ENCODE data around the gene LRRC31.

The LRRC31 gene

DNA sequence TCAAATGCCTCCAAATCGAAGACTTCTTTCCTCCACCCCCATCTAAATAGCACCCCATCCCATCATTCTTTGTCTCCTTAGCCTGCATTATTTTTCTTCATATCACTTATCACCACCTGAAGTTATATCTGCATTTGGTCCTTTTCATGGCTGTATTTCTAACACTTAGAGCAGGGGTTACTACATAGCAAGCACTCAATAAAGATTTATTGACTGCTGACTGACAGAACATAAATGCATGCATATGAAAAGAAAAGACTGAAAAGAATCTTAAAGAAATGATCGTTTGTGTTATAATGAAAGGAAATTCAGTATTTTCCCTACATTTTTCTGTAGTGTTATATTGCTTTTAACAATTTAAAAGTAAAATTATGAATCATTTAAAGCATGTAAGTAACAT lies 1.4 kb downstream of the LRRC31 start:
- no peak for DNase-seq
- TF ChIP-seq, protein P1, sequence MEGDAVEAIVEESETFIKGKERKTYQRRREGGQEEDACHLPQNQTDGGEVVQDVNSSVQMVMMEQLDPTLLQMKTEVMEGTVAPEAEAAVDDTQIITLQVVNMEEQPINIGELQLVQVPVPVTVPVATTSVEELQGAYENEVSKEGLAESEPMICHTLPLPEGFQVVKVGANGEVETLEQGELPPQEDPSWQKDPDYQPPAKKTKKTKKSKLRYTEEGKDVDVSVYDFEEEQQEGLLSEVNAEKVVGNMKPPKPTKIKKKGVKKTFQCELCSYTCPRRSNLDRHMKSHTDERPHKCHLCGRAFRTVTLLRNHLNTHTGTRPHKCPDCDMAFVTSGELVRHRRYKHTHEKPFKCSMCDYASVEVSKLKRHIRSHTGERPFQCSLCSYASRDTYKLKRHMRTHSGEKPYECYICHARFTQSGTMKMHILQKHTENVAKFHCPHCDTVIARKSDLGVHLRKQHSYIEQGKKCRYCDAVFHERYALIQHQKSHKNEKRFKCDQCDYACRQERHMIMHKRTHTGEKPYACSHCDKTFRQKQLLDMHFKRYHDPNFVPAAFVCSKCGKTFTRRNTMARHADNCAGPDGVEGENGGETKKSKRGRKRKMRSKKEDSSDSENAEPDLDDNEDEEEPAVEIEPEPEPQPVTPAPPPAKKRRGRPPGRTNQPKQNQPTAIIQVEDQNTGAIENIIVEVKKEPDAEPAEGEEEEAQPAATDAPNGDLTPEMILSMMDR (IDR thresholded peaks at IDR 0.05; ENCODE audit: low read depth, low read length), result no peak

DNA sequence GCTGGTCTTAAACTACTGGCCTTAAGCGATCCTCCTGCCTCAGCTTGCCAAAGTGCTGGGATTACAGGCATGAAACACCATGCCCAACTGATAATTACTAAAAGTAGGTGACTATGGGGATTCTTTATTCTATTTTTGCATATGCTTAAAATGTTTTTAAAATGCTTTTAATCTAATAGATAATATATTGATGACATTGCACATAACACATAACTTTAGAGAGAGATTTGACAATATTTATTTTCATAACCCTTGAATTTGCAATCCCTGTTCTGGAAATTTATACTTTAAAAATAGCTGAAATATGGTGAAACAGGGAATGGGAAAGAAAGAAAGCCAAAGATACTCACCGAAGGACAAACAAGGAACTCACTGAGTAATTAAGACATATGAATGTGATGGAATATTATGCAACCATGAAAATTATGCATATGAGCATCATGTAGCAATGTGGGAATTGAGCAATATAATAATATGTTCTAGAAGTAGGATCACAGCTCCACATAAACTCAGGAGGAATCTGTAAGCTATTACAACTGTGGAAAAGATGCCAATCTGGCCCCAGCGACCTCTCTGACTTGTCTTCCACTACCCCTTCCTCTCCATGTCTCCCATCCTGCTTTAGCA lies 2.0 kb downstream of the LRRC31 start:
- Histone ChIP-seq H3K36me3 (no peaks in the 10 kb centered on the region), H3K4me3 (ENCODE audit: low read depth, low read length) (no peak overlapping the region), H3K27me3 (no peaks in the 10 kb centered on the region), H3K9me3 (no peaks in the 10 kb centered on the region), H3K4me1 (no peaks in the 10 kb centered on the region; the same call in 1 of the 2 replicates)
- DNase-seq, result no peak
- TF ChIP-seq, protein P1 (IDR thresholded peaks at IDR 0.05; ENCODE audit: low read depth, low read length), result no peak

More for the DNA sequence above, 1.4 kb downstream of the LRRC31 start:
- H3K27me3 ChIP-seq, result no peaks in the 10 kb centered on the region
- H3K36me3 ChIP-seq, result no peaks in the 10 kb centered on the region
- no peak overlapping the region for H3K4me3 ChIP-seq (ENCODE audit: low read depth, low read length)
- H3K4me1 ChIP-seq, result no peaks in the 10 kb centered on the region
- H3K9me3 ChIP-seq, result no peaks in the 10 kb centered on the region

DNA sequence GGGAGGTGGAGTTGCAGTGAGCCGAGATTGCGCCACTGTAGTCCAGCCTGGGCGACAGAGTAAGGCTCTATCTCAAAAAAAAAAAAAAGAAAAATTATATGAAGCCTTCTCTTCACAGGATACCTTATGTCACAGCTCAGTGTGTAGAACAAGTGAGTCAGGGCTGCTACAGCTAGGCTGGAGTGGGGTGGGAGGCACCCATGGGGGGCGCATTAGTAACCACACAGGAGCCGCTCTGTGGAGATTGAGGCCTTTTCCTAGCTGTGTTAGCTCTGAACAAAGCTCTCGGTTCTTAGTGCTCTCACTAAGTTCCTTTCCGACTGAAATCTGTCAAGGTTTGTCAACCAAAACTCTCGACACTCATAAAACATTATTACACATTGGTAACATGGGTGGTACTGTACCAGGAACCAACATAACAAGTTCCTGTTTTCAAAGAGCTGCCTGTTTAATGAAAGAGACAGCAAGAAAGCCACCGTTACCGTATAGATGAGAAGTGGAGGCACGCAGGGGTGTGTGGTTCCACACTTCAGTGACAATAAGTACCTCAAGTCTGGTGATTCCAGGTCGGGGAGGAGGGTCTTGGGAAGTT lies 4.5 kb downstream of the LRRC31 start:
- H3K4me1 ChIP-seq, result no peaks in the 10 kb centered on the region; the same call in 1 of the 2 replicates
- no peak overlapping the region for H3K4me3 ChIP-seq (ENCODE audit: low read depth, low read length)
- H3K9me3 ChIP-seq, result no peaks in the 10 kb centered on the region
- H3K36me3 ChIP-seq, result no peaks in the 10 kb centered on the region
- H3K27me3 ChIP-seq, result no peaks in the 10 kb centered on the region
- TF ChIP-seq, protein P1 (IDR thresholded peaks at IDR 0.05; ENCODE audit: low read depth, low read length), result no peak
- DNase-seq, result no peak

DNA sequence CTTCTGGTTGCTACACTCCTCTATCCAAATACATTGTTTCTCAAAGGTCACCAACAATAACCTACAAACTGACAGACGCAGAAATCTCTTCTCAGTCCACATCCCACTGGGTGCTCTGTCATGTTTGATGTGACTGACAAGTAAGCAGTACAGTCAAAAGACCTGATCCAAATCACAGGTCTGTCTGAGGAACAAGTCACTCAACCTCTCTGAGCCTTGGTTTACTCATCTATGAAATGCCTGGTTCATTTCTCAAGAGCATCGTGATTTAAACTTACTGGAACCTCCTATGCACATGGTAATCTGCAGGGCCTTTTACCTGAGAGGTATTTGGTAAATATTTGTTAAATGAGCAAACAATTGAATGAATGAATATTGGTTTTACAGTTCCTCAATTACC lies 5.5 kb downstream of the LRRC31 start:
- H3K4me1 ChIP-seq, result no peaks in the 10 kb centered on the region; the same call in 1 of the 2 replicates
- no peaks in the 10 kb centered on the region for H3K36me3 ChIP-seq
- TF ChIP-seq, protein P1 (IDR thresholded peaks at IDR 0.05; ENCODE audit: low read depth, low read length), result no peak
- H3K9me3 ChIP-seq, result no peaks in the 10 kb centered on the region
- H3K4me3 ChIP-seq (ENCODE audit: low read depth, low read length), result no peak overlapping the region
- no peak for DNase-seq
- no peaks in the 10 kb centered on the region for H3K27me3 ChIP-seq

DNA sequence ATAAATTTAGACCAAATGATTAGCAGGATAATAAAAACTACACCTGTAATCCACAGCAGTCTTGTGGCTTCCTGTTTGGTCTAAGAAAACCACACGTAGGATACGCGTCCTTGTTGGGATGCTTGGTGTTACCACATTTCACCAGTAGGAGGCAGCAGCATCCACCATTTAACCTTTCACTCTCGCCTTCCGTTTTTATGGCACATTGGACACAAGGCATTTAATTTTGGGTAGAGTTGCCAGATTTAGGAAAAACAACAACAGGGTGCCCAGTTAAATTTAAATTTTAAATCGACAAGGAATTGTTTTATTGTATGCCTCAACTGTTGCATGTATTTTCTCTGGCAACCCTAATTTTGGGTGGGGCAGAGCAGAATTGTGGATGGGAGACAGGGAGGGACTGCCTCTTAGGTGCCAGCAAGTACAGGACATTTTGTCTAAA lies 6.3 kb downstream of the LRRC31 start:
- Histone ChIP-seq H3K27me3 (no peaks in the 10 kb centered on the region), H3K4me3 (ENCODE audit: low read depth, low read length) (no peak overlapping the region), H3K36me3 (no peaks in the 10 kb centered on the region), H3K9me3 (no peaks in the 10 kb centered on the region), H3K4me1 (no peaks in the 10 kb centered on the region; the same call in 1 of the 2 replicates)
- TF ChIP-seq, protein P1 (IDR thresholded peaks at IDR 0.05; ENCODE audit: low read depth, low read length), result peak; percentile 95
- DNase-seq, result peak; percentile 54

DNA sequence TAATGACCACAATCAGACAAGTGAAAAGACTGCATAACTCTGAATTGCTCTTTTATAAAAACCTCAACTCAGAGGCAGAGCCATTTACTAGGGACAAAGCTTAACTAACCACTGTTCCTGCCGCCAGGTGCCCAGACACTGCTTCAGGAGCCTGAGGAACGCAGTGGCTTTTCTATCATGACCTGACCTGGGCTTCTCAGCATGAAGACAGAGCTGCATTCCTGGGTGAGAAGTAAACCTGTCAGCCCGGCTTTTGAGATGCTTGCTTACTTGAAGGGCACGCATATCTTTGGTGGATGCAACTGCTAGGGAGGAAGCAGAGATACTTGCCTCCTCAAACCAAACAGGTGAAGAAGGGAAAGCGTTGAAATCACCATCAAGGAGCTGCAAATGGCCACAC lies 7.9 kb downstream of the LRRC31 start:
- Histone ChIP-seq H3K36me3 (no peaks in the 10 kb centered on the region), H3K4me3 (ENCODE audit: low read depth, low read length) (no peak overlapping the region), H3K27me3 (no peaks in the 10 kb centered on the region), H3K4me1 (no peaks in the 10 kb centered on the region; the same call in 1 of the 2 replicates), H3K9me3 (no peaks in the 10 kb centered on the region)
- DNase-seq, result no peak
- TF ChIP-seq, protein P1 (IDR thresholded peaks at IDR 0.05; ENCODE audit: low read depth, low read length), result no peak
